ENCODE results near the gene BBS4. TPM values are rescaled to one million over a fixed set of nuclear protein-coding genes. Genes with fewer than 3 reads are reported as not detected.

BBS4 gene
- total RNA-seq, 1 donor from 2014 or later: 36.1 TPM

Small RNA genes lying within 50 kb of the gene (small RNA-seq; reads per million reads assigned to genes)
- not detected for gene RN7SL853P (ENCODE audit: low replicate concordance)

Other genes starting within 250 kb of the BBS4 start
- 51.8 TPM for gene ARIH1, start 211.9 kb upstream of the BBS4 start, total RNA-seq
- gene GOLGA6B, start 31.5 kb upstream of the BBS4 start, total RNA-seq: 0.10 TPM
- not detected for gene HIGD2B, start within 50 bp of the BBS4 start, total RNA-seq
- 57.8 TPM for gene ADPGK, start 97.6 kb downstream of the BBS4 start, total RNA-seq